ENCODE data around the gene SLC9A5. TPM values are rescaled to one million over a fixed set of nuclear protein-coding genes. Genes with fewer than 3 reads are reported as not detected.

SLC9A5 gene
- total and polyA plus RNA-seq, 10 donors: 6.0 to 34.1 (median 18.2) TPM

DNA sequence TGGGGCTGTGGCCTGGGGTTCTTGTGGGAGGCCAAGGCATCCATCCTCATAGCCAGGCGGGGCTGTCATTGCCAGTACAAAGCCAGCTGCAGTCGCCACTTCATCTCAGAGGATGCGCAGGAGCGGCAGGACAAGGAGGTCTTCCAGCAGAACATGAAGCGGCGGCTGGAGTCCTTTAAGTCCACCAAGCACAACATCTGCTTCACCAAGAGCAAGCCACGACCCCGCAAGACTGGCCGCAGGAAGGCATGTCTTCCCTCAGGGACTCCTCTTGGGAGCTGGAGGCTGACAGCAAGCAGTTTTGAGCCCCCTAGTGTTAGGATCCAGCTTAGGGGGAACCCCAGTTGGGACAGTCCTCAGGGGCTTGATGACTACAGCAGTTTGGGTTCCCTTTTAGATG is 15.5 kb downstream of the SLC9A5 start:
- Histone ChIP-seq H3K36me3 (no peaks in the 10 kb centered on the region), H3K9me3 (no peaks in the 10 kb centered on the region), H3K4me3 (no peak overlapping the region), H3K27ac (no peak overlapping the region), H3K27me3 (replicated peaks in 1 of 7) (peaks cover 0 to 3% (median 0%) of the 10 kb centered on the region in 7 donors), H3K4me1 (peaks cover 0 to 35% (median 14%) of the 10 kb centered on the region in 6 donors)
- 77 to 91% (median 85%) methylated on average over 9 of the region's 9 CpGs for WGBS, 5 donors
- peak; percentile 68 for DNase-seq
- intact Hi-C loops (cut with DNase I; ENCODE audit: low total_unique reads): loop anchor here (10.0 kb wide), 1 partner anchor 141 kb away; no protein-coding TSS in a partner anchor
- TF ChIP-seq POLR2AphosphoS5 (IDR thresholded peaks at IDR 0.05) (no peak), POLR2A (IDR thresholded peaks at IDR 0.05) (no peak), CTCF (IDR thresholded peaks at IDR 0.05 in 8 of 11, conservative IDR thresholded peaks at IDR 0.05 in 3 of 11) (no peak)

DNA sequence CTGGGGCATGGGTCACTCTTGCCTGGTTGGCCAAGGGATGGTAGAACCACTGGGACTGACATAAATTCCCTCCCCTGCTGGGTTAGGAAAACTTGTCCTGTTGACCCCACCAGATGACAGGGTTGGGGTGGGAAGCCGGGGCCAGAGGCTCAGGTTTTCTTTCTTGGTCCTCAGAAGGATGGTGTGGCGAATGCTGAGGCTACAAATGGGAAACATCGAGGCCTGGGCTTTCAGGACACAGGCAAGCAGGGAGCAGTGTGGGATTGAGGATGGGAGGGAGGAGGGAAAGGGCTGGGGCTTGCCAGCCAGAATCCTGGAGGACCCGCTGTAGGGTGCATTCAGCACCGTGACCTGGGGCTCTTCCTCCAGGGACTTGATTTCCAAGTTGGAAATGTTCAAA is 16.1 kb downstream of the SLC9A5 start:
- TF ChIP-seq CTCF (IDR thresholded peaks at IDR 0.05 in 8 of 11, conservative IDR thresholded peaks at IDR 0.05 in 3 of 11) (no peak), POLR2A (IDR thresholded peaks at IDR 0.05) (no peak), POLR2AphosphoS5 (IDR thresholded peaks at IDR 0.05) (no peak)
- H3K4me1 ChIP-seq: peaks cover 0 to 31% (median 10%) of the 10 kb centered on the region in 6 donors
- H3K27ac ChIP-seq: no peak overlapping the region
- no peaks in the 10 kb centered on the region for H3K36me3 ChIP-seq
- DNase-seq: peak; percentile 50
- WGBS, 5 donors: 88 to 95% (median 91%) methylated on average over 5 of the region's 5 CpGs
- no peaks in the 10 kb centered on the region for H3K9me3 ChIP-seq
- no peak overlapping the region for H3K4me3 ChIP-seq
- peaks cover 0 to 3% (median 0%) of the 10 kb centered on the region in 7 donors for H3K27me3 ChIP-seq (replicated peaks in 1 of 7)
- intact Hi-C loops (cut with DNase I; ENCODE audit: low total_unique reads): loop anchor here (10.0 kb wide), 1 partner anchor 140 kb away; no protein-coding TSS in a partner anchor

GRCh38 chr16:67265834-67266233 is 17.1 kb downstream of the SLC9A5 start:
- H3K27ac ChIP-seq: peak overlapping the region in 3 of 8 donors; percentile 5 to 55 (median 52)
- TF ChIP-seq POLR2AphosphoS5 (IDR thresholded peaks at IDR 0.05) (peak in 1 of 3 donors; percentile 14), POLR2A (IDR thresholded peaks at IDR 0.05) (no peak), CTCF (IDR thresholded peaks at IDR 0.05 in 8 of 11, conservative IDR thresholded peaks at IDR 0.05 in 3 of 11) (no peak)
- intact Hi-C loops (cut with DNase I; ENCODE audit: low total_unique reads): loop anchor here (10.0 kb wide), 1 partner anchor 139 kb away; no protein-coding TSS in a partner anchor
- peaks cover 0 to 3% (median 0%) of the 10 kb centered on the region in 7 donors for H3K27me3 ChIP-seq (replicated peaks in 1 of 7)
- no peaks in the 10 kb centered on the region for H3K9me3 ChIP-seq
- H3K36me3 ChIP-seq: peaks cover 0 to 1% (median 0%) of the 10 kb centered on the region in 6 donors
- DNase-seq: no peak
- H3K4me1 ChIP-seq: peaks cover 0 to 30% (median 6%) of the 10 kb centered on the region in 6 donors
- no peak overlapping the region for H3K4me3 ChIP-seq
- 50 to 64% (median 60%) methylated on average over 8 of the region's 8 CpGs for WGBS, 5 donors

DNA sequence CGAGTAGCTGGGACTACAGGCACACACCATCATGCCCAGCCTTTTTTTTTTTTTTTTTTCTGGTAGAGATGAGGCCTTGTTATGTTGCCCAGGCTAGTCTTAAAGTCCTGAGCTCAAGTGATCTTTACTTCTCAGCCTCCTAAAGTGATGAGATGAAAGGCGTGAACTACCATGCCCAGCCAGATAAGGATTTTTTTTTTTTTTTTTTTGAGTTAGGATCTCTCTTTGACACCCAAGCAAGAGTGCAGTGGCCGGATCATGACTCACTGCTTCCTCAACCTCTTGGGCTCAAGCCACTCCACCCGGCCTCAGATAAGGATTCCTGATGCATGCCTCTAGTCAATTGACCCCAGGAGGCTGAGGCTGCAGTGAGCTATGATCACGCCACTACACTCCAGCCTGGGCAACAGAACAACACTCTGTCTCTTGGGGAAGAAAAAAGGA is 19.4 kb downstream of the SLC9A5 start:
- no peak overlapping the region for H3K4me3 ChIP-seq

More for the DNA sequence above, 19.4 kb downstream of the SLC9A5 start:
- WGBS, 5 donors: 61 to 82% (median 75%) methylated on average over 5 of the region's 5 CpGs
- peaks cover 0 to 30% (median 6%) of the 10 kb centered on the region in 6 donors for H3K4me1 ChIP-seq
- TF ChIP-seq POLR2AphosphoS5 (IDR thresholded peaks at IDR 0.05) (peak in 2 of 3 donors; percentile 45 to 68), POLR2A (IDR thresholded peaks at IDR 0.05) (no peak)
- H3K27ac ChIP-seq: peak overlapping the region in 2 of 8 donors; percentile 15 to 47
- intact Hi-C loops (cut with DNase I; ENCODE audit: low total_unique reads): loop anchor here (10.0 kb wide), 1 partner anchor 137 kb away; no protein-coding TSS in a partner anchor
- H3K27me3 ChIP-seq (replicated peaks in 1 of 7): no peaks in the 10 kb centered on the region
- DNase-seq: peak; percentile 73
- H3K36me3 ChIP-seq: peaks cover 0 to 21% (median 0%) of the 10 kb centered on the region in 6 donors
- no peaks in the 10 kb centered on the region for H3K9me3 ChIP-seq
